BE2C (cell line): ENCODE data around the gene HOXC5.

ENCODE experiments used
- DNase-seq: peaks from one replicate; pipeline ENCODE4 v3.0.0-alpha.2; 2020
- H3K27me3 ChIP-seq: fragments of 250-450 bp; sonication (Bioruptor Pico); 2 replicates; pipeline ENCODE4 v1.5.1; 2020; ENCODE audit warnings: mild to moderate bottlenecking
- H3K36me3 ChIP-seq: fragments of 250-450 bp; sonication (Bioruptor Pico); 2 replicates; pipeline ENCODE4 v1.5.1; 2020; ENCODE audit warnings: mild to moderate bottlenecking
- H3K4me1 ChIP-seq: fragments of 250-450 bp; sonication (Bioruptor Pico); 2 replicates; pipeline ENCODE4 v1.5.1; 2020
- H3K4me3 ChIP-seq: 2 replicates; pipeline ENCODE4 v1.5.1; 2011; ENCODE audit warnings: low read depth, low read length
- H3K9me3 ChIP-seq: fragments of 250-450 bp; sonication (Bioruptor Pico); 2 replicates; pipeline ENCODE4 v1.5.1; 2020
- CTCF ChIP-seq: IDR thresholded peaks from 2 replicates; pipeline ENCODE4 v1.5.1; 2012; ENCODE audit warnings: mild to moderate bottlenecking, low read depth, low read length

The HOXC5 gene

DNA sequence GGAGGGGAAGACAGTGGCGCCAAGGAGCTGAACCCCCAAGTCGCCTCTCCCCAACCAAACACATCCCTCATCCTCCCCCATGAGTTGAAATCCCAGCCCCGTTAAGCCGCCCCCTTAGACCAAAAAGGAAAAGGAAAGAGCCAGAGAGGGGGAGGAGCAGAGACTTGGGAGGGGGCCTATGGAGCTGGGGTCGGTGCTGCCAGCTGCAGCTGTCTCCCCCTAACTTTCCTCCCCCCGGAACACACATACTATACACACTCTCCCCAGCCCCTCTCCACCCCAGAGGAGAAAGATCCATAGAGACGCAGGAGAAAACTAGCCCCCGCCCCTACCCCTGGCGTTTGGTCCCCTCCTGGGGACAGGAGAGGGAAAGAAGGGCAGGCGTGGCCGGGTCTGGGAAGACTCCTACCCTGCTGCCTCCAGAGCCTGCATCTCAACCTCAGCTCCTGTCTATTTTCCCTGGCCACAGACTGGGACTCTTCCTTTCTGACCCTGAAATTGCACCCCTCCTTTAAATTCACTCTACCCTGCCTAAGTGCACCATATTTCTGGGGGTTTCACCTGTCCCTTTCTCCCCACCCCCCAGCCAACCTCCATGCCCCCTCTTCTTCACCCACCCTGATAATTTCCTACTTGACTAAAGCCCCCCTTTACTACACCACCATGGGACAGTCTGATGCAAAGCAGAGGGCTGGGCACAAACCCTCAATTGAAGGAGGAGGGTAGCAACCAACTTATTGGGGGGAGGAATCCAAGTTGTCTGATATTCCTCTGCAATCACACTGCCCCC, 34.5 kb upstream of the HOXC5 start:
- H3K36me3 ChIP-seq = no peaks in the 10 kb centered on the region
- H3K27me3 ChIP-seq = no peaks in the 10 kb centered on the region
- no peak; the same call in 1 of the 2 replicates for TF ChIP-seq CTCF
- H3K4me3 ChIP-seq = peak overlapping the region; percentile 95
- H3K9me3 ChIP-seq = no peaks in the 10 kb centered on the region
- peaks cover 5% of the 10 kb centered on the region; the same call in 1 of the 2 replicates for H3K4me1 ChIP-seq
- no peak for DNase-seq

GRCh38 chr12:53998900-53999236, 34.0 kb upstream of the HOXC5 start:
- no peak for DNase-seq
- no peaks in the 10 kb centered on the region for H3K9me3 ChIP-seq
- peaks cover 9% of the 10 kb centered on the region for H3K4me1 ChIP-seq
- no peaks in the 10 kb centered on the region for H3K27me3 ChIP-seq
- no peaks in the 10 kb centered on the region for H3K36me3 ChIP-seq
- peak overlapping the region; percentile 95 for H3K4me3 ChIP-seq
- peak; percentile 12; the same call in 1 of the 2 replicates for TF ChIP-seq CTCF

GRCh38 chr12:53999559-54000115, 33.2 kb upstream of the HOXC5 start:
- H3K4me3 ChIP-seq = peak overlapping the region; percentile 95
- H3K27me3 ChIP-seq = no peaks in the 10 kb centered on the region
- DNase-seq = peak; percentile 77

GRCh38 chr12:54000116-54001114, 32.4 kb upstream of the HOXC5 start, which contains the start of gene HOXC9:
Gene HOXC9 (plus strand): TSS chr12:54000161. CDS start chr12:54000189, 28 bp downstream.
- Histone ChIP-seq H3K4me3 (peak within 1 kb of the TSS; percentile 95), H3K9me3 (no peaks in the 10 kb centered on the region), H3K4me1 (peaks cover 14% of the 10 kb centered on the region), H3K36me3 (no peaks in the 10 kb centered on the region), H3K27me3 (no peaks in the 10 kb centered on the region)
- peak; percentile 8; the same call in 1 of the 2 replicates for TF ChIP-seq CTCF
- peak; percentile 55 for DNase-seq

More at GRCh38 chr12:53999559-54000115, 33.2 kb upstream of the HOXC5 start:
- Histone ChIP-seq H3K36me3 (no peaks in the 10 kb centered on the region), H3K9me3 (no peaks in the 10 kb centered on the region), H3K4me1 (peaks cover 11% of the 10 kb centered on the region)
- no peak for TF ChIP-seq CTCF

- peak overlapping the region; percentile 95 for H3K4me3 ChIP-seq
These were observed 31.3 kb upstream of the HOXC5 start for GRCh38 chr12:54001283-54002187.

More at GRCh38 chr12:54001283-54002187, 31.3 kb upstream of the HOXC5 start:
- Histone ChIP-seq H3K27me3 (no peaks in the 10 kb centered on the region), H3K4me1 (peaks cover 14% of the 10 kb centered on the region), H3K36me3 (no peaks in the 10 kb centered on the region), H3K9me3 (no peaks in the 10 kb centered on the region)
- TF ChIP-seq CTCF = no peak
- no peak for DNase-seq
